HPDE6-E6E7 (cell line): ENCODE measurements around the gene LEMD3.
A peak's percentile ranks its signal among the peaks of the same experiment; 100 is the strongest.

ENCODE experiments used
- DNase-seq: peaks from one replicate; pipeline ENCODE4 v3.0.0; 2011; ENCODE audit warnings: missing footprints; ENCODE audit errors: extremely low spot score

LEMD3 gene

DNA sequence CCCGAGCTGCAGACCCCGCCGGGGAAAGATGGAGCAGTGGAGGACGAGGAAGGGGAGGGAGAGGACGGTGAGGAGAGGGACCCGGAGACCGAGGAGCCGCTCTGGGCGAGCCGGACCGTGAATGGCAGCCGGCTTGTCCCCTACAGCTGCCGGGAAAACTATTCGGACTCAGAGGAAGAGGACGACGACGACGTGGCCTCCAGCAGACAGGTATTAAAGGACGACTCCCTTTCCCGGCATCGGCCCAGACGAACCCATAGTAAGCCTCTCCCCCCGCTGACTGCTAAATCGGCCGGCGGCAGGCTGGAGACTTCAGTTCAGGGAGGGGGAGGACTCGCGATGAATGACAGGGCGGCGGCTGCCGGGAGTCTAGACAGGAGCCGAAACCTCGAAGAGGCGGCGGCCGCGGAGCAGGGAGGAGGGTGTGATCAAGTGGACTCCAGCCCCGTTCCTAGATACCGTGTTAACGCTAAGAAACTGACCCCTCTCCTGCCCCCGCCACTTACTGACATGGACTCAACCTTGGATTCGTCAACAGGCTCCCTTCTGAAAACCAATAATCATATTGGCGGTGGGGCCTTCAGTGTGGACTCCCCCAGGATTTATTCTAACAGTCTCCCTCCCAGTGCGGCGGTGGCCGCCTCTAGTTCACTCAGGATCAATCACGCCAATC lies 962 bp downstream of the LEMD3 start:
- DNase-seq: peak; percentile 54

DNA sequence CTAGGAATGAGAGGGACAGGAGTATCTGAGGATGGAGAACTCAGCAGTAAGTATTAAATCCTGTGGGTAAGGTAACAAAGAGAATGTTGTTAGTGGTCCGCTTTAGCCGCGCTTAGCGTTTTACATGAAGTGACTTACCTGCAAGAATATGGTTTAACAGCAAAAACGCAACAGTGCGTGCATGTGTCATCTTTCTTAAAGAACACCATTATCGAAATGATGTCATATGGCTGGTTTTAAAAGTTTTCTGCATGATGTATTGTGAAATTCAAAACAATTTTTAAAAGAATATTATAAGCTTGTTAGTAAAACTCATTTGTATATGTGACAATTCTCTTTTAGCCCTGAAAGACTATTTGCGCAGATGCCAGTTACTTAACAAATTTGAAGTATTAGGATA lies 1.7 kb downstream of the LEMD3 start:
- DNase-seq: no peak

- no peak for DNase-seq
These were observed 2.5 kb downstream of the LEMD3 start for GRCh38 chr12:65171870-65172269.

DNA sequence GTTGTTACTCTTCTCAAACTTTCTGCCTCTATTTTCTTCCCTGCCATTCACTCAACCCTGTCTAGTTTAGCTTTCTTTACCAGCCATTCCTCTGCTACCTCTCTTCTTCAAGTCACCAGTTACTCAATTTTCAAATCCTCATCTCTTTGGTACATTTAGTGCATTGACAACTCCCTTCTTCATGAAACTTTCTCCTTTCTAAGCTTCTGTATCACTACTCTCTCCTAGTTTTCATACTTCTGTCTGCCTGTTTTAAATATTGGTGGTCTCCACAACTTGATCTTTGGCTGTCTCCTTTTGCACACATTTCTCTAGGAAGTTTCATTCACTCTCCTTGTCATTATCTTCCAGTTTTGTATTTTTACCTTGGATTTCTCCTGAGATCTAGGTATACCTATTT lies 6.0 kb downstream of the LEMD3 start:
- no peak for DNase-seq

GRCh38 chr12:65182012-65182739 lies 12.8 kb downstream of the LEMD3 start:
- no peak for DNase-seq

- no peak for DNase-seq
These were observed 14.9 kb downstream of the LEMD3 start for GRCh38 chr12:65184176-65184857.

DNA sequence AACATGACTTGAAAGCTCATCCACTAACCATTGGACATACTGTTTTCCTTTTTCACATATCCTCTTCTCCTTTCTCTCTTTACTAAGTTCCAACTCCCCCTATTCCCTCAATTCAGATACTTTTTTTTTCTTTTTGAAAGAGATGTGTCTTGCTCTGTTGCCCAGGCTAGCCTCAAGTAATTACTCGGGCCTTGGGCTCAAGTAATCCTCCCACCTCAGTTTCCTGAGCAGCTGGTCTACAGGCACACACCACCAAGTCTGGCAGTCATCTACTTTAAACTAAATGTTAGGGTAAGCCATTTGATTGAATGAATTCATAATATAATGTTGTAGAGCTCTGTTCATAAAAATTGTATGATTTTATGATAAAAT lies 15.5 kb downstream of the LEMD3 start:
- DNase-seq: no peak

DNA sequence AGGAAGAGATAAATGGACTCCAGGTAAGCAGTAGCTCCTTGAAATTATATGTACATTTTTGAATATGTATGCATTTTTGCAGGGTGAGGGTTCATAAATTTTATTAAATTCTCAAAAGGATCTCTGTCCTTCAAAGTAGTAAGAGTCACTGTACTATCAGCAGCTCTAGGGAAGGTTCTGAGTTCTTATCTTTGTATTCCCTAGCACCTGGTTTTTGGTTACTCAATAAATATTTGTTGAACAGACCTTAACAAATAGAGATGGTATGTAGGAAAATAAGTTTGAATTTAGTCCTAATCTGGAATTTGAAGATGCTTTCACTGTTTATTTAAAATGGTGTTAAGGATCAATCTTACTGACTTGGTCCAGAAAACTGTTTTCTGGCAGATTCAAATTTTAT lies 18.3 kb downstream of the LEMD3 start:
- DNase-seq: no peak

DNA sequence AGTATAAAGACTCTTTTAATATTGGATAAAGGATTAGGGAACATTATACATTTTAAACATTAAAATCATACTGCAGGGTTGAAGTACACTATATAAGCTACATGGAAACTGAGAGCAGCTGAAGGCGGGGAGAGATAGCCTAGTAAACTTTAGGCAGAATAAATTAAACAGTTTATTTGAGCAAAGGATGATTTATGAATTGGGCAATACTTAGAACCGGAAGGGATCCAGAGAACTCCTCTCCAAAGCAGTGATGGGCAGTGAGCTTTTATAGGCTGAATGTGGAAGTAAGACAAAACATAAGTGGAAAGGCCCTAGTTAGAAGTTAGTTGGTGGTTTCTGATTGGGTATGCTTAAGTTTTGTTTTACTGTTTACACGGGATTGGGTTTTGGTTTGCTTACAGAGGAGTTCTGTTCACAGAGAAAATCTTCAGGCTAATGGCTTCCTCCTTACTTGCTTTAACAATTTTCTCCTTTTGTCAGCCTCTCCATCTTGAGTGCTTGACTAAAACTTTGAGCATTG lies 18.9 kb downstream of the LEMD3 start:
- no peak for DNase-seq

- no peak for DNase-seq
These were observed 19.8 kb downstream of the LEMD3 start for GRCh38 chr12:65189028-65189718.

DNA sequence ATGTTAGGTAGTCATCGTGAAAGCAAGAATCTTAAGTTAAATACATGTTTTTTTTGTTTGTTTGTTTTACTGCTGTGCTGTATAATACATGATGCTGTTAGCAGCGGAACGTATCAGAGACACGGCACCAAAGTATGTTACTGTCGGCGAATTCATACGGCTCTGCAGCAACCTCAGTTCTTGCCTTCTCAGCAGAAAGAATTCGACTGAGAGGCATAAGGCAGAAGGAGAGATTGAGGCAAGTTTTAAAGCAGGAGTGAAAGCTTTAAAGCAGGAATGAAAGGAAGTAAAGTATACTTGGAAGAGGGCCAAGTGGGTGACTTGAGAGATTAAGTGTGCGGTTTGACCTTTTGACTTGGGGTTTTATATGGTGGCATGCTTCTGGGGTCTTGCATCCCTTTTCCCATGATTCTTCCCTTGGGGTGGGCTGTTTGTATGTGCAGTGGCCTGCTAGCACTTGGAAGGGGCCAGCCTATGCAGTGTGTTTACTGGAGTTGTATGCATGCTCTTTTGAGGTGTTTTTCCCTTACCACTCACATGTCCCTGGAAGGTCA lies 23.7 kb downstream of the LEMD3 start:
- no peak for DNase-seq

DNA sequence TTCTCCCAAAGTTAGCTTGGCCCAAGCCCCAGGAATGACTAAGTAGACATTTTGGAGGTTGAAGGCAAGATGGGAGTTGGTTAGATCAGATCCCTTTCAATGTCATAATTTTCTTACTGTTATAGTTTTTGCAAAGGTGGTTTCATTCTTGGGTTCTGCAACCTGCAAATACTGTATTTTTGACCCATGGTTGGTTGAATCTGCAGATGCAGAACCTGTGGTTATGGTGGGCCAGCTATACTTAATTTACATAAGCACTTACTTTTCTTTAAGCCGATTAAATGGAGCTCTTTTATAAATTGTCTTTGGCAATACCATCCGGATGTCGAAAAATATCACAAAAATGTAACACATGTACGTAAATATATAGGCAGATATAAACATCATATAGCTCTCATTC lies 25.6 kb downstream of the LEMD3 start:
- DNase-seq: no peak

DNA sequence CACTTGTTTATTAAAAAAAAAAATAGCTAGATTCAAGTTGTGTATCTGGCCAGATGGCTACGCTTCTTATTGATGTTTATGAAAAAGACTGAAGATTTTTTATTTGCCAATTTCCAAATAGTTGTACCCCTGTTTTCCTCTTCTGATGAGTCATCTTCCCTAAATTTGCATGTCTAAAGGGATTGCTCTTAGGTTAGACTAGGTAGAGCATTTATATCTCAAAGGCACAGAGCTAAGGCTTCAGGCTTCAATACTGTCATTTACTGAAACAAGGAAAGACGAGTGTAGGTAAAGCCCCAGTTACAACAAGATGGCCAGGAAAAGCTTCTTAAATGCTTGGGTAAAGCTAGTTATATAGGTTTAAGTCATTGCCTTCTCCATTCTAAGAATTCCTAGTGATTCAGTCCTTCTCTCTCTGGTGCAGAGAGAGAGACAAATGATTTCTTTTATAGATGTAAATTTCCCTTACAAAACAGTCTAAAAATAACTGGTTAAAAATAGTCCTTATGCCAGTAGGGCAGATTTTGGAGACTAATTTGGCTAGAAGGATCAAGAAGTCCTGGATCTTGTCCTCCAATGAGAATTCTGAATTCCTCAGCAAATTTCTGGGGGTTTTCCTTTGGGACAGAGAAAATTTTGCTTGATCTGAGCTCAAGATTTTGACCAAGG lies 26.1 kb downstream of the LEMD3 start:
- no peak for DNase-seq

DNA sequence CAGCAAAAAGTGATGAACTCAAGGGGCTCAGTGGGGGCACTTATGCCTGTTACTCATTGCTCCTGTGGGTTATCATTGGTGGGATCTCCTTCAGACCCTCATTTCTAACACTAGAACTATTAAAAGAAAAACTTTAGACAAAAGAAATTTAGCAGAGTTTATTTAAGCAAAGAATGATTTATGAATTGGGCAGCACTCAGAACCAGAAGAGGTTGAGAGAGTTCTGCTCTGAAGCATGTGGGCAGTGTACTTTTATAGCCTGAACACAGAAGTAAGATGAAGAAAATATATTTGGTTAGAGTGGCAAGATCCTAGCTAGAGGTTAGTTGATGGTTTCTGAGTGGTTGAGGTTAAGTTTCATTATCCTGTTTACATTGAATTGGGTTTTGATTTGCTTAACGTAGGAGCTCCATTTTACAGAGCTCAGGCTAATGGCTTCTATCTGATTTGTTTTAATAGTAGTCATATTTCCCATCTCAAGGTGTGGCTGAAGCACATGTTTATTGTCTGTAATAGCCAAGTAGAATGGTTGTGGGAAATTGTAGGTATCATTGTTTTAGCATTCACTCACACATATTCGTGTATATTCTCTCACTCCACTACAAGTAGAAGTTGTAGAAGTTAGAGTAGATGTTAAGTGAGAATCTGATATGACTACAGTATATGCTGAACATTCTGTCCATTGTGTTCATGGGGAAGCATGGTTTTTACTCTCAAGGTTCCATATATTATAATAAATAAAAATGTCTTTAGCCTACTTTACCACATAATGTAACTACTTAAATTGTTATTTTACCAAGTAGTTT lies 27.6 kb downstream of the LEMD3 start:
- no peak for DNase-seq

DNA sequence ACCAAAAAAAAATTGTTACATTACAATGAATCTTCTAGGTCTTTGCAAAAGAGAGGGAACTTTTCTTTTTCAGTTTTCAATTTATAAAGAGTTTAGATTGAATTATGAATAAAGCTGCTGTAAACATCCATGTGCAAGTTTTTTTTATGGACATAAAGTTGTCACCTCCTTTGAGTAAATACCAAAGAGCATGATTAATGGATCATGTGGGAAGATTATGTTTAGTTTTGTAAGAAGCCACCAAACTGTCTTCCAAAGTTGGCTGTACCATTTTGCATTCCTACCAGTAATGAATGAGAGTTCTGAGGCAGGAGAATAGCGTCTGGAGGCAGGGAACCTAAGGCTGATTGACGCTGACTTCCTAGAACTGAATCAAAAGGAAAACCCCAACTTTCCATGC lies 30.2 kb downstream of the LEMD3 start:
- no peak for DNase-seq

- no peak for DNase-seq
These were observed 30.8 kb downstream of the LEMD3 start for GRCh38 chr12:65200007-65200665.

GRCh38 chr12:65203376-65203775 lies 34.0 kb downstream of the LEMD3 start:
- no peak for DNase-seq

DNA sequence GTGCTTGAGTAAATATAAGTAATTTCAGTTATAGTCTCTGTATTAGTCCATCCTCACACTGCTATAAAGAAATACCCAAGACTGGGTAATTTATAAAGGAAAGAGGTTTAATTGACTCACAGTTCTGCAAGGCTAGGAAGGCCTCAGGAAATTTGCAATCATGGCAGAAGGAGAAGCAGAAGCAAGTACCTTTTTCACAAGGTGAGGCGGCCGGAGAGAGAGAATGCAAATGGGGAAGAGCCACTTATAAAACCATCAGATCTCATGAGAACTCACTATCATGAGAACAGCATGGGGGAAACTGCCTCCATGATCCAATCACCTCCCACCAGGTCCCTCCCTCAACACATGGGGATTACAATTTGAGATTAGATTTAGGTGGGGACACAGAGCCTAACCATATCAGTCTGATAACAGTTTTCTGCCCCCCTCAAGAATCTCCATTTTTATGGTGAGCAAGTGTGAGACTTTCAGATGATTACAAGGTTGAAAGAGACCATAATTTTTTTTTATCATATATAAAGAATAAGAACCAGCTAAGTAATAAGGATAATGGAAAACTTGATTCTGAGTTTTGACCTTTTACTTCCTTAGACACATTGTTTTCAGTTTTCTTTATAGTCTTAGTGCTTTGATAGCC lies 35.6 kb downstream of the LEMD3 start:
- no peak for DNase-seq

- no peak for DNase-seq
These were observed 36.5 kb downstream of the LEMD3 start for GRCh38 chr12:65205886-65206285.

GRCh38 chr12:65208125-65208524 lies 38.7 kb downstream of the LEMD3 start:
- no peak for DNase-seq
